NT2/D1 (cell line): ENCODE results near the gene CCNK.

ENCODE experiments used
- SUZ12 ChIP-seq: IDR thresholded peaks from 2 replicates; pipeline ENCODE4 v1.6.1; 2011; ENCODE audit not compliant: insufficient read length, insufficient read depth; ENCODE audit errors: extremely low read depth
- YY1 ChIP-seq: IDR thresholded peaks from 2 replicates; pipeline ENCODE4 v1.6.1; 2011; ENCODE audit not compliant: insufficient read length, insufficient read depth
- ZNF274 ChIP-seq: IDR thresholded peaks from 2 replicates; pipeline ENCODE4 v1.6.1; 2011; ENCODE audit warnings: mild to moderate bottlenecking, low read depth, low read length

DNA sequence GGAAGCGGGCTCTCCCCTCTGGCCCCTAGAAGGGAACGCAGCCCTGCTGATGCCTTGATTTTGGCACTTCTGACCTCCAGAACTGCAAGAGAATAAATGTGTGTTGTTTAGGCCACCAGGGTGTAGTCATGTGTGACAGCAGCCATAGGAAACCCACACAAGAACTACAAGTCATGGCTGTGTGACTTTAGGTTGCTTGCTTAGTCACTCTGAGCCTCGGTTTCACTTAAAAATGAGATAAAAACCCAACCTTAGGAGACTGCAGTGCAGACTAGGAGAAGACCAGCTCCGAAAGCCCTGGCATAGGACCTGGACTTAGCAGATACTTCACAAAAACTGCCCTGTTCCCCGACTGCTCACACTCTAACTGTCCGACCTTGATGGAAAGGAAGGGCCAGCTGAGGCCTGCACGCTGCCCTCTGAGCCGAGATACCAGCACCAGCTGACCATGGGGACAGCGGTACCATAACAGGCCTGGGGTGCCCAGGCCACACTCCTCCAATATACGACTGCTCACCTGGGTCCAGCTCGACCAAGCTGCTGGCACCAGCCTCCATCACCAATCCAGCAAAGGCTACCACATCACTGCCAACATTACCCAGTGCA, 69.3 kb downstream of the CCNK start:
- TF ChIP-seq ZNF274 (no peak), YY1 (no peak), SUZ12 (no peak)
